Measurements from ENCODE around the gene ZNF789. TPM values are rescaled to one million over a fixed set of nuclear protein-coding genes. Genes with fewer than 3 reads are reported as not detected.

ZNF789 gene
- total and polyA plus RNA-seq, 2 of the 13 experiments (the other 11 are each of a cell fraction or from before 2014, with no cell fraction given) = 19.8 to 25.1 TPM

DNA sequence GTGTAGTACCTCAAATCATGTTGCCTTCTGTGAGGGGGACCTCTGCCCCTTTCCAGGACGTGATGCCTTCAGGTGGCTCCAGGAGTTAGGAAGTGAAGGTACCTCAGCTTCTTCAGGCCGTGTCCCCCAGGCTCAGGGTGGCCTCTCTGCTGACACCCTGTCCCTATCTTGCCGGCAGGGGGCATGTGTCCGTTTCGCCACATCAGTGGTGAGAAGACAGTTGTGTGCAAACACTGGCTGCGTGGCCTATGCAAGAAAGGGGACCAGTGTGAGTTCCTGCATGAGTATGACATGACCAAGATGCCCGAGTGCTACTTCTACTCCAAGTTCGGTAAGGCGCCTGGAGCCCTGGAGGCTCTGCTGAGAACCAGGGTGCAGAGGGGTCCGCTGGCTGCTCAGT lies 24.7 kb upstream of the ZNF789 start (continued):
- no peak for TF ChIP-seq FIP1L1 (IDR thresholded peaks at IDR 0.05; ENCODE audit: borderline replicate concordance, insufficient read depth, low read depth, low read length)
- 0 out of 2 replicates have a peak, but pooled peaks have one; percentile 3 for TF ChIP-seq CEBPB (IDR thresholded peaks at IDR 0.05; ENCODE audit: borderline replicate concordance, low read depth, low read length)
- TF ChIP-seq CTCF (CRISPR knock-in tag; IDR thresholded peaks at IDR 0.05) = peak; percentile 80
- 0 out of 2 replicates have a peak, but pooled peaks have one; percentile 28 for TF ChIP-seq ZNF501 (CRISPR knock-in tag; IDR thresholded peaks at IDR 0.05)
- no peak for TF ChIP-seq ZNF772 (CRISPR knock-in tag; IDR thresholded peaks at IDR 0.05)
- no peak for TF ChIP-seq KDM5A (IDR thresholded peaks at IDR 0.05; ENCODE audit: borderline replicate concordance, low read length)
- peak; percentile 63 for TF ChIP-seq STAG1 (CRISPR knock-in tag; IDR thresholded peaks at IDR 0.05)
- TF ChIP-seq ZNF234 (CRISPR knock-in tag; conservative IDR thresholded peaks at IDR 0.05) = no peak
- TF ChIP-seq SMYD3 (CRISPR knock-in tag; IDR thresholded peaks at IDR 0.05) = no peak
- TF ChIP-seq ZNF292 (CRISPR knock-in tag; IDR thresholded peaks at IDR 0.05; ENCODE audit: borderline replicate concordance, low read depth) = no peak
- 0 out of 2 replicates have a peak, but pooled peaks have one; percentile 16 for TF ChIP-seq ZFX (CRISPR knock-in tag; IDR thresholded peaks at IDR 0.05; ENCODE audit: low read depth)

DNA sequence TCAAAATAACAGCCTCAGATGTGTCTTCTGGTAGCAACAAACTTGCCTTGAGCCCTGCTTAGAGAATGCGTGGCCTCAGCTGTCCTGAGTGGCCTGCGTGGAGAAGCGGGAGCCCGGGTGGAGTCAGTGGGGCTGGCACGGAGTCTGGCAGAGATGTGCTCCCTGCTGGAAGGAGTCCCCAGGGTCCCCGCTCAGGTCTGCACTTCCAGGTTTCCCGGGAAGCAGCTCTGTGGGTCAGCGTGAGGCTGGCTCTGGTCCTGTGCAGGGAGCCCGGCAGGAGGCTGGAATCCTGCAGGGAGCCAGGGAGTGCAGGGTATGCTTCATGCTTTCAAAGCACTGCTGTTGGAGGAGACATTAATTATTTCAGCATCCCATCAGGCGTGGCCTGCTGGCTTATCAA lies 23.8 kb upstream of the ZNF789 start:
- BruUV-seq (replicated peaks) = no TSS peak
- in situ Hi-C loops (cut with HindIII; ENCODE audit: extremely low pct_ligation_motif_present, low pct_unique_long_range_greater_than_20kb) (no loop called here), intact Hi-C loops (cut with micrococcal nuclease; ENCODE audit: unreplicated experiment) (no loop called here)
- Histone ChIP-seq H3K9me3 (ENCODE audit: low read length) (no peaks in the 10 kb centered on the region), H2AFZ (ENCODE audit: low read length) (no peak overlapping the region), H3K36me3 (replicated peaks in 1 of 2; ENCODE audit: control insufficient read depth in 1 of 2, insufficient read depth in 2 of 2, low read length in 2 of 2) (peaks cover 35 to 84% of the 10 kb centered on the region in 2 experiments), H3K27me3 (ENCODE audit: control insufficient read depth in 1 of 2, insufficient read depth in 2 of 2, low read length in 2 of 2) (no peaks in the 10 kb centered on the region), H3K4me3 (replicated peaks in 1 of 3; ENCODE audit: insufficient read depth in 1 of 3, low read depth in 2 of 3, low read length in 3 of 3) (no peak overlapping the region), H3K4me2 (ENCODE audit: low read depth, low read length) (no peak overlapping the region), H3K4me1 (ENCODE audit: insufficient read depth, low read length) (no peaks in the 10 kb centered on the region), H3K9ac (ENCODE audit: insufficient read depth, low read depth, low read length) (no peak overlapping the region), H3K27ac (ENCODE audit: extremely low read length, insufficient read depth, low read length) (no peak overlapping the region), H3K79me2 (ENCODE audit: insufficient read depth, low read length) (no peaks in the 10 kb centered on the region), H4K20me1 (ENCODE audit: insufficient read depth, low read length) (peaks cover 2% of the 10 kb centered on the region; the same call in 1 of the 2 replicates)
- FAIRE-seq (no peak), ATAC-seq (no peak), DNase-seq (ENCODE audit: low spot score) (no peak)
- CTCF ChIA-PET (ENCODE audit: low intra/inter-chr PET ratio, low total read pairs) = no interaction called here
- 98% methylated on average over 7 of the region's 10 CpGs for WGBS (ENCODE audit: low lambda C conversion rate)
- POLR2A ChIA-PET = interaction anchor here (1.5 kb wide), 1 partner anchor 10 kb away, joined by 4 read pairs; the partner anchor contains the start of genes CPSF4 and PTCD1
- TF ChIP-seq ZNF460 (CRISPR knock-in tag; IDR thresholded peaks at IDR 0.05; ENCODE audit: borderline replicate concordance) (no peak), PHB2 (IDR thresholded peaks at IDR 0.05; ENCODE audit: partially characterized antibody) (no peak), ZNF12 (CRISPR knock-in tag; IDR thresholded peaks at IDR 0.05) (no peak), NFIB (CRISPR knock-in tag; IDR thresholded peaks at IDR 0.05; ENCODE audit: borderline replicate concordance) (no peak), TEAD2 (CRISPR knock-in tag; IDR thresholded peaks at IDR 0.05) (no peak), CHD4 (IDR thresholded peaks at IDR 0.05; ENCODE audit: borderline replicate concordance, low read length) (no peak)
- TF ChIP-seq, protein P1, sequence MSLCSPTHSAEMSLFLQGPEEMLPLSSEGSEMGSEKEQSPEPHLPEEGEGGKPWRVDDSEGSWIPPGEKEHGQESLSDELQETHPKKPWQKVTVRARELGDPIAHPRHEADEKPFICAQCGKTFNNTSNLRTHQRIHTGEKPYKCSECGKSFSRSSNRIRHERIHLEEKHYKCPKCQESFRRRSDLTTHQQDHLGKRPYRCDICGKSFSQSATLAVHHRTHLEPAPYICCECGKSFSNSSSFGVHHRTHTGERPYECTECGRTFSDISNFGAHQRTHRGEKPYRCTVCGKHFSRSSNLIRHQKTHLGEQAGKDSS (CRISPR knock-in tag; IDR thresholded peaks at IDR 0.05; ENCODE audit: borderline replicate concordance, low read depth) = no peak
- TF ChIP-seq, protein P2, sequence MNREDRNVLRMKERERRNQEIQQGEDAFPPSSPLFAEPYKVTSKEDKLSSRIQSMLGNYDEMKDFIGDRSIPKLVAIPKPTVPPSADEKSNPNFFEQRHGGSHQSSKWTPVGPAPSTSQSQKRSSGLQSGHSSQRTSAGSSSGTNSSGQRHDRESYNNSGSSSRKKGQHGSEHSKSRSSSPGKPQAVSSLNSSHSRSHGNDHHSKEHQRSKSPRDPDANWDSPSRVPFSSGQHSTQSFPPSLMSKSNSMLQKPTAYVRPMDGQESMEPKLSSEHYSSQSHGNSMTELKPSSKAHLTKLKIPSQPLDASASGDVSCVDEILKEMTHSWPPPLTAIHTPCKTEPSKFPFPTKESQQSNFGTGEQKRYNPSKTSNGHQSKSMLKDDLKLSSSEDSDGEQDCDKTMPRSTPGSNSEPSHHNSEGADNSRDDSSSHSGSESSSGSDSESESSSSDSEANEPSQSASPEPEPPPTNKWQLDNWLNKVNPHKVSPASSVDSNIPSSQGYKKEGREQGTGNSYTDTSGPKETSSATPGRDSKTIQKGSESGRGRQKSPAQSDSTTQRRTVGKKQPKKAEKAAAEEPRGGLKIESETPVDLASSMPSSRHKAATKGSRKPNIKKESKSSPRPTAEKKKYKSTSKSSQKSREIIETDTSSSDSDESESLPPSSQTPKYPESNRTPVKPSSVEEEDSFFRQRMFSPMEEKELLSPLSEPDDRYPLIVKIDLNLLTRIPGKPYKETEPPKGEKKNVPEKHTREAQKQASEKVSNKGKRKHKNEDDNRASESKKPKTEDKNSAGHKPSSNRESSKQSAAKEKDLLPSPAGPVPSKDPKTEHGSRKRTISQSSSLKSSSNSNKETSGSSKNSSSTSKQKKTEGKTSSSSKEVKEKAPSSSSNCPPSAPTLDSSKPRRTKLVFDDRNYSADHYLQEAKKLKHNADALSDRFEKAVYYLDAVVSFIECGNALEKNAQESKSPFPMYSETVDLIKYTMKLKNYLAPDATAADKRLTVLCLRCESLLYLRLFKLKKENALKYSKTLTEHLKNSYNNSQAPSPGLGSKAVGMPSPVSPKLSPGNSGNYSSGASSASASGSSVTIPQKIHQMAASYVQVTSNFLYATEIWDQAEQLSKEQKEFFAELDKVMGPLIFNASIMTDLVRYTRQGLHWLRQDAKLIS (CRISPR knock-in tag; IDR thresholded peaks at IDR 0.05) = no peak

Data from HepG2 (cell line).